ENCODE measurements around the gene KLHL13.
"Not testable (repeated sequence)": the region's sequence is repeated elsewhere in the genome, so short reads cannot be mapped to it uniquely, and the experiment has no call there.

Gene KLHL13

GRCh38 chrX:118066867-118067515, 49.6 kb downstream of the KLHL13 start:
- DNase-seq = no peak

DNA sequence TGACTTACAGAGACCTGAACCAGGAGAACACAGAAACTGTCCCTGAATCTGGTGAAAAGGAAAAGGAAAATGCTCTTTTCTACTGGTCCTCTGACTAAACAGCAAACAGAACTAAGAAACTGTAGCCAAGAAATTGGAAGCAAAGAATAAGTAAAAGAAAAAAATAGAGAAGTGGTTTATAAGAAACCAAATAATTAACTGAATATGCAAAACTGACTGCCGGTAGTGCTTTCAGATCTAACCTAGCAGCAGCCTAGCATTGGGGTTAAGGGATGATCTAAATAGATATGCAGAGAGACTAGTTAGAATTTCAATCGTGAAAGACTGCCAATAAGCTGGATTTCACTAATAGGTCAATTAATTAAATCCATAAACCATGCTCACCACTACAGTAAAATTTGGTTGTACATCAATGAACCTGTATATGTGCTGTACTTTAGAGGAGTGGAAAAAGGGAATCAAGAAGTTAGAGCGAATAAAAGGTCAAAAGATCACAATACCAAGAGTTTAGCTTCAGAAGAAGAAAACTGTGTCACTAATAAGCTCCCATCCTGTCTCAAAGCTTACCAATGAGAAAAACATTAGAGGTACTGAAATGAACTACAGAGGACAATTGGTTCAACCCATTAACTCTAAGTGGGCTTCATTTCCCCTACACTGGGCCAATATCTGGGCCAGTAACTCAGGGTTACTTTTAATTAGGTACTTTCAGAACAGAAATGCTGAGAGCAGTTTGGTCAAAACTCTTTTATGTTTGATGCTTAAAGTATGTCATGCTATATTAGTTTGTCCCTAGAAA, 53.6 kb downstream of the KLHL13 start:
- no peak for DNase-seq

- no peak for DNase-seq
Measured at GRCh38 chrX:118062048-118062789, 54.4 kb downstream of the KLHL13 start.

DNA sequence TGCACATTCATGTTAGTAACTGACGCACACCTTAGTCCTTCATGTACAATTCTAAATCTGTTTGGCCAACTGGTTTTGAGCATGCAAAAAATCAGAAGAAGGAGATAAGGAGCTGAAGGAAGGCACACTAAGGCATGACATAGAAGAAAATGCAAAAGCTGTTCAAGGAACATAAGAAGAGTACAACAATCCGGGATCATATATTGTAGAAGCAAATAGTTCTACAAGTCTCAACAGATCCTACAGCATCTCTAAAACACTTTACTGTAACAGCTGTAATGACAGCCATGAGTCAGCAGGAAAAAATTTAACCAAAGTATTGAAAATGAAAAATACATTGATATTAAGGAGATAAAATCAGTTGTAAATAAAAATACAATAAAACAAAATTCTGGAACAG, 57.7 kb downstream of the KLHL13 start:
- no peak for DNase-seq

DNA sequence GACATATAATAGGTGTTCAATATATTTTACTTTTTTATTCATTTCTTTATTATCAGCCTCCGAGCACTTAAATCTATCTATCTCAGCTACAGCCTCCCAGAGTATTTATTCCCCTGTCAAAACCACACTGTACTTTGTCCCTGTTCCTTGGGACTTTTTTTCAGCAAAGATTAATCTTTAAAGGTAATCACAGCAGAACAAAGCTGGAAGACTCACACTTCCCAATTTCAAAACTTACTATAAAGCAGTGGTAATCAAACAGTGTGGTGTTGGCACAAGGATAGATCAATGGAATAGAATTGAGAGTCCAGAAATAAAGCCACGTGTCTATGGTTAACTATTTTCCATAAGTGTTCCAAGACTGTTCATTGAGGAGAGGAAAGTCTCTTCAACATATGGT, 59.7 kb downstream of the KLHL13 start:
- no peak for DNase-seq

DNA sequence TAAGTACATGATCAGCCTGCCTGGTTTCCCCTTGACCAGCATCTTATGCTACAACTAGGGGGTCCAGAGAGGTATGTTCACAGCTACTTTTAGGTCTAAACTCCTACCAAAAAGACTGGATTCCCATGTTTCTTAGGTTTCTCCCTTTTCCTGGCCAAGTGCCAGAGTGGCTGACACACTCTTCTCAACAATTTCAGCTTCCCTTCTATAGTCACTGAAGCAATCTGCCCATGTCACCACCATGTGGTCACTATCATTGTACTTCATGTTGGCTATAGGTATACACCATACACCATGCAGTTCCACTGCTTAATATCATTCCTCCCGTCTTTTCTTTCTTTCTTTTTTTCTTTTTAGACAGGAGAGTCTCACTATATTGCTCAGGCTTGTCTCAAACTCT, 66.9 kb downstream of the KLHL13 start:
- DNase-seq = no peak

DNA sequence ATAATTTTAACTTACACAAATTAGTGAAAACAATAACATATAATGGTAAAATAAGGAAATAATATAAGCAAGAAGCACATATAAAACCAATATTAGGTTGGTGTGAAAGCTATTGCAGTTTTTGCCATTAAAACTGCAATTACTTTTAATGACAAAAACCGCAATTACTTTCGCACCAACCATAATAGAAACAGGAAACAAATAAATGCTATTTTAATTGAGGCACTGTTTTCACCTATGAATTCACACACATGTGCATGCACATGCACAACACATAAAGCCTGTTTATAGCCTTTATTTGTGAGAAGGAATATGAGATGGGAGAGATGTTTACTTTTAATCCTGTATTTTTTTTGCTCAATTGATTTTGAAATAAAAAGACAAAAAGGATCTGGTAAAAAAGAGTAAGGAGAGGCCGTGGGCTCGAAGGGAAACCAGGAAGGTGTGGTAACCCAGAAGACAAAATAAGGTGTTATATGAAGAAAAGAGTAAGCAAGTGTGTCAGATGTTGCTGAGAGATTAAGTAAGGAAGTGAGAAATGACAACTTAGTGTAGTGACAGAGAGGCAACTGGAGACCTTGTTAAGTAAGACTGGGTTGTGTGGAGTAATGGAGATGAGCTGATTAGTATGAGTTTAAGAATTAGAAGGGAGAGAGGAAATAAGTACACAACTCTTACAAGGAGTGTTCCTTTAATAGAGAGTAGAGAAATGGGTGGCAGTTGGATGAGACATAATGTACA, 69.0 kb downstream of the KLHL13 start:
- no peak for DNase-seq

GRCh38 chrX:118039591-118039990, 77.0 kb downstream of the KLHL13 start:
- no peak for DNase-seq

- DNase-seq = no peak
Measured at GRCh38 chrX:118038614-118039365, 77.8 kb downstream of the KLHL13 start.

GRCh38 chrX:118026631-118027030, 90.0 kb downstream of the KLHL13 start:
- DNase-seq = no peak

DNA sequence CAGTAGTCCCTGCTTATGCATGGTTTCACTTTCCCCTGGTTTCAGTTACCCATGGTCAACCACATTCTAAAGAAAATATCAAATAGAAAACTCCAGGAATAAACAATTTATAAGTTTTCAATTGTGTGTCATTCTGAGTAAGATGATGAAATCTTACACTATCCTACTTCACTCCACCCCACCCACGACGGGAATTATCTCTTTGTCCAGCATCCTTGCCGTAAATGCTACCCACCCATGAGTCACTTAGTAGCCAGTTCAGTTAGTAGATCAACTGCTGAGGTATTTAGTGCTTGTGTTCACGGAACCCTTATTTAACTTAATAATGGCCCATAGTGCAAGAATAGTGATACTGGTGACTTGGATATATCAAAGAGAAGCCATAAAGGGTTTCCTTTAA, 91.4 kb downstream of the KLHL13 start:
- DNase-seq = no peak

- no peak for DNase-seq
Measured at GRCh38 chrX:118024482-118024881, 92.1 kb downstream of the KLHL13 start.

GRCh38 chrX:118022753-118023152, 93.9 kb downstream of the KLHL13 start:
- DNase-seq = no peak

DNA sequence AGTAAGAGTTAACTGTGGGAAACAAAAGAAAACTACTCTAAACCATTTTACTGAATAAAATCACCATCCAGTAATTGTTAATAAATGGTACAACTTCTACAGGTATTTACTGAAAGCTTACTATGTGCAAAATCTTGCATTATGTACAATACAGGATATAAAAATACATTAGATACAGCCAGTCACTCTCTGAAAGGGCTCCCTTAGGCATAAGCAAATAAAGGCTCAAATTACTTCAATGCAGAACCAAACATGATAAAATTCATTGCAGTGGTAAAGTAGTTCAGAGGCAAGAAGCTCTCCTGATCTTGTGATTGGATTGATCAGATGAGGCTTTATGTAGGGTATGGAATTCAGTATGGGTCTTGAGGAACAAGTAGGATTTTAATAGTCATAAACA, 100.2 kb downstream of the KLHL13 start:
- DNase-seq = no peak

DNA sequence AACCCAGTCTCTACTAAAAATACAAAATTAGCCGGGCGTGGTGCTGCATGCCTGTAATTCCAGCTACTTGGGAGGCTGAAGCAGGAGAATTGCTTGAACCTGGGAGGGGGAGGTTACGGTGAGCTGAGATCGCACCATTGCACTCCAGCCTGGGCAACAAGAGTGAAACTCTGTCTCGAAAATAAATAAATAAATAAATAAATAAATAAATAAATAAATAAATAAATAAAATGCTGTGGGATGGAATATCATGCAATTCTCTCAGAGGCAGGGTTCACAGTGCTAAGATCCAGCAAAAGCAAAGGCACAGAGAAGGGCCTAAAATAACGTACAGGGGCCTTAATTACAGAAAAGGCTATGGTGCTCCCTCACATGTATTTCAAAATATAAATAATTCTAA, 114.2 kb downstream of the KLHL13 start:
- not testable (repeated sequence) for DNase-seq

GRCh38 chrX:118000518-118000917, 116.1 kb downstream of the KLHL13 start:
- no peak for DNase-seq

DNA sequence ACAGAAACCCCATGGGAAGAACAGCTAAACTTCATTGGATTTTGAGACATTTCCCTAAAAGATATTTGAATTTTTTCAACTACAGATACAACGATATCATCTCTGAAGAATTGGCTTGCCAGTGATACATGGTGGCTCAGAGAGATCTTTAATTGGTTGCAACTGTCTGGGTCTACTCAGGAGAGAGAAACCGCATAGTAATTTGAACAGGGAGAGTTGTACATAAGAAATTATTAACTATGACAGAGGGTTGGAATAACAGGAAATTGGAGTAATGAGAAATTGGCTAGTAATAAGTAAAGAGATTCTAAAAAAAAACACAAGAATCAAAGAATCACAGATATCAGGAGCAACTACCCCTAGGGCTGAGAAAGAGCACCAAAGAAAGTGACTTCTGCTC, 118.4 kb downstream of the KLHL13 start:
- no peak for DNase-seq

DNA sequence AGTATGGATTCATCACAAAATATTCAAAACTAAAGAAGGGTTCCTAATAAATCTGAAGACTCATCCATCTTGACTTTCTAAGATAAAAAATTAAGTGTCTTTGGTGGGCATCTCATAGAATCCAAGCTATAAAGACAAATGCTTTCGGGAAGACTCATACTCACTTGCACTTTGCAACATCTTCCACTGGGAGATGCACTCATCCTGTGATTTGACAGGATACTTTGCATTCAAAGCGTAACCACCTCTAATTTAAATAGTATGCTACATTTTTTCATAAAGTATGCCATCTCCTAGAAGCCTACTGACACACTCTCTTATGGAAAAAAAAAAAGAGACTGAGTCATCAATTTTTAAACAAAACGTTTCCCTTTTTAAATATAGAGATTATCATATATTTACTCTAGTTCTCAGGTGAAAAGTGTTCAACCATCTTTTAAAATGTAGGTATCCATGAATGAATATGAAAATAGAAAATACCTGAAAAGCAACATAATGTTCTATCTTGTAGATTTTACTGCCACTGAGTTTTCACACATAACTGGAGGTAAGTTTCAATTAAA, 119.6 kb downstream of the KLHL13 start:
- DNase-seq = no peak

DNA sequence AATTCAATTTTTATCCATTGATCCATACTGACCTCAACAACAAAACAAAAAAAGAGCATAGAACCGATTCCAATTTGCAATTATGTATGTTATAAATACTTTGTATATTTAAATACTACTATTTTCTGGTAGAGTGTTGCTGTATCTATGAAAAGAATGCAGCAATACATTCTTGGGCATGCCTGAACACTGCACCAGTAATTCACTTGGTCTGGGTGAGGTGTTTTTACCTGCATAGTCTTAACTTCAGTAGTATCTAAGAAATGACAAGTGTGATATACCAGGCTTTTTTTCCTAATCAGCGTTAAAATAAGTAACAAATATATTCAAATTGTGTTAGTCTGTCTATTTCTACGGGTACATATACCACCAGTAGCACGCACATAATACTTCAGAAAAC, 120.2 kb downstream of the KLHL13 start:
- DNase-seq = no peak

DNA sequence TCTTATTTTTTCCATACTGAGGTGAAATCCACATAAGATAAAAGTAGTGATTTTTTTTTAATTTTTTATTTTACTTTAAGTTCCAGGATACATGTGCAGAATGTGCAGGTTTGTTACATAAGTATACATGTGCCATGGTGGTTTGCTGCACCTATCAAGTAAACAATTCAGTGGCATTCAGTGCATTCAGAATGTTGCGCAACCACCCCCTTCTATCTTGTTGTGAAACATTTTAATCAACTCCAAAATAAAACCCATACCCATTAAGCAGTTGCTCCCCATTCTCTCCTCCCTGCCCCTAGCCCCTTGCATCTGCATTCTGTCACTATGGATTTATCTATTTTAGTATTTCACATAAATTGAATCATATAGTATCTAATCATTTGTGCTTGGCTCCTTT, 121.2 kb downstream of the KLHL13 start:
- no peak for DNase-seq

- no peak for DNase-seq
Measured at GRCh38 chrX:117992192-117992723, 124.4 kb downstream of the KLHL13 start.

- no peak for DNase-seq
Measured at GRCh38 chrX:117990438-117990837, 126.2 kb downstream of the KLHL13 start.
